SH-SY5Y (cell line): Measurements from ENCODE around the gene YIPF5.

Experiments used
- GATA2 ChIP-seq: IDR thresholded peaks from 2 replicates; pipeline ENCODE4 v1.6.1; 2011; ENCODE audit warnings: mild to moderate bottlenecking, low read depth, low read length
- GATA3 ChIP-seq: IDR thresholded peaks from 2 replicates; pipeline ENCODE4 v1.6.1; 2011; ENCODE audit warnings: low read depth, mild to moderate bottlenecking, low read length, moderate library complexity

DNA sequence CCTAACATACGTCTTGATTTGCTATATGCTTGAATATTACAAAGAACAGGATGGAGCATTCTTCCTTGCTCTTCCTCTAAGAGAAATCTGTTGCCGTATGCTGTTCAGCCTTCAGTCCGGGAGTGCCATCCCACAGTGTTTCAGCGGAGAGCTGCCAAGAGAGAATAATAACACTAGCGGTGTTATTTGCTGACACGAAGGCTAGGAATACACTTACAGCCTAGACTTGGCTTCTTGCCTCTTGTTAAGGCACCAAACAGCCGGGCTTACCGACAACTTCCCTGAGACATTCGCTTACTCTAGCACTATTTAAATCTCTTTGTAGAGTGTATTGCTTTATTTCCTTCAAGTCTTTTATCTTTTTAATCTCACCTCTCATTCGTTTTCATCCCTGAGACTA, 31.6 kb upstream of the YIPF5 start:
- TF ChIP-seq GATA3: no peak
- TF ChIP-seq GATA2: no peak
